T-helper 9 cell (primary cell): ENCODE measurements around the gene TNFSF13.

ENCODE experiments used
- DNase-seq: peaks from one replicate; pipeline ENCODE4 v3.0.0-alpha.2; 2020
- total RNA-seq, 2 donors: gene quantifications; one replicate each; lab custom pipeline; 2026; lab: John Stamatoyannopoulos, UW

Gene TNFSF13, protein sequence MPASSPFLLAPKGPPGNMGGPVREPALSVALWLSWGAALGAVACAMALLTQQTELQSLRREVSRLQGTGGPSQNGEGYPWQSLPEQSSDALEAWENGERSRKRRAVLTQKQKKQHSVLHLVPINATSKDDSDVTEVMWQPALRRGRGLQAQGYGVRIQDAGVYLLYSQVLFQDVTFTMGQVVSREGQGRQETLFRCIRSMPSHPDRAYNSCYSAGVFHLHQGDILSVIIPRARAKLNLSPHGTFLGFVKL
- total RNA-seq, result 0.48 to 1.3 reads per million in 2 donors

DNA sequence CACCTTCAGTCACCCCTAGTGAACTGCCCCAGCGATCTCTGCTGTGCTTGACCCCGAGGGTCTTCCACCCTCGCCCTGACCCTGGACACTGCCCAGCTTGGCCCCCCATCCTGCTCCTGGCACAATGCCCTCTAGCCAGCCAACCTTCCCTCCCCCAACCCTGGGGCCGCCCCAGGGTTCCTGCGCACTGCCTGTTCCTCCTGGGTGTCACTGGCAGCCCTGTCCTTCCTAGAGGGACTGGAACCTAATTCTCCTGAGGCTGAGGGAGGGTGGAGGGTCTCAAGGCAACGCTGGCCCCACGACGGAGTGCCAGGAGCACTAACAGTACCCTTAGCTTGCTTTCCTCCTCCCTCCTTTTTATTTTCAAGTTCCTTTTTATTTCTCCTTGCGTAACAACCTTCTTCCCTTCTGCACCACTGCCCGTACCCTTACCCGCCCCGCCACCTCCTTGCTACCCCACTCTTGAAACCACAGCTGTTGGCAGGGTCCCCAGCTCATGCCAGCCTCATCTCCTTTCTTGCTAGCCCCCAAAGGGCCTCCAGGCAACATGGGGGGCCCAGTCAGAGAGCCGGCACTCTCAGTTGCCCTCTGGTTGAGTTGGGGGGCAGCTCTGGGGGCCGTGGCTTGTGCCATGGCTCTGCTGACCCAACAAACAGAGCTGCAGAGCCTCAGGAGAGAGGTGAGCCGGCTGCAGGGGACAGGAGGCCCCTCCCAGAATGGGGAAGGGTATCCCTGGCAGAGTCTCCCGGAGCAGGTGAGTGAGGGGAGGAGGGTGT lies at the start of gene TNFSF13:
Gene TNFSF13 (plus strand): TSS at position 207 of the 776 bp plus-strand sequence. CDS start 290 bp downstream, at position 497.
- no peak for DNase-seq

DNA sequence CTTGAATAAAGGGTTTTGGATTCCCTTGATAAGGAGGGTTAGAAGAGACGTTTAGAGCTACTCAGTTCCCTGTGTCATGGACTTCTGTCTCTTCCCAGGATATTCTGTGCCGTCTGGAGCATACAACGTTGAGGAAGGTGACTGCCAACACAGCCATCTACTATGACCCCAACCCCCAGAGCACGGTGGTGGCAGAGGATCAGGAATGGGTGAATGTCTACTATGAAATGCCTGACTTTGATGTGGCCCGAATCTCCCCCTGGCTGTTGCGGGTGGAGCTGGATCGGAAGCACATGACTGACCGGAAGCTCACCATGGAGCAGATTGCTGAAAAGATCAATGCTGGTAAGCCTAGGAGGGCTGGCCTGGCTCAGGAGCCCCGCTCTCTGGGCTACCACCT lies 49.7 kb upstream of the TNFSF13 start:
- DNase-seq, result no peak

DNA sequence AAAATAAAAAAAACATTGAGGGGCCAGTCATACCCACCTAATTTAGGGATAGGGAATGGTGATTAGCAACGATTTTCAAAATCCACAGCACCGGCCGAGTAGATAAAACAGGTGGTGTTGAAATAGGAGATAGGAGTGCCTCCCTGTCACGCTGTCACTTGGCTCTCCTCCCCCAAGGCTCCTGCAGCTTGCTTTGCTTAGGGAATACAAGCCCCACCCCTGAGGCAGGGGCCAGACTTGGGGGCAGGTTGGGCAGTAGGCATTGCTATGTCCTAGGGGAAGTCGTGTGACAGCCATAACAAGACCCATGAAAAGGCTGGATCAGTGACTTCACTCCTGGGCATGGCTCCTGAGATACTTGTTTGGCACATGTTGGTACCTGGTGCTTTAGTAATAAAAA lies 48.6 kb upstream of the TNFSF13 start:
- no peak for DNase-seq

DNA sequence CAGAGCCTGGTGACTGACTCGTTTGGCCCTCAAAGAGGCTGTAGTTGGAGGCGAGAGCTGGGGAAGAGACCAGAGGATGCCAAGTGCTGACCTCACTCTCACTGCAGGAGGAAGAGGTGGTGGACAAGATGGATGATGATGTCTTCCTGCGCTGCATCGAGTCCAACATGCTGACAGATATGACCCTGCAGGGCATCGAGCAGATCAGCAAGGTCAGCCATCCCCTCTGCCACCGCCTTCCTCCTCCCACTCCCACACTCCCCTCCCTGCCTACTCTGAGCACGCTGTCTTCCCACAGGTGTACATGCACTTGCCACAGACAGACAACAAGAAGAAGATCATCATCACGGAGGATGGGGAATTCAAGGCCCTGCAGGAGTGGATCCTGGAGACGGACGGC lies 47.4 kb upstream of the TNFSF13 start:
- no peak for DNase-seq

DNA sequence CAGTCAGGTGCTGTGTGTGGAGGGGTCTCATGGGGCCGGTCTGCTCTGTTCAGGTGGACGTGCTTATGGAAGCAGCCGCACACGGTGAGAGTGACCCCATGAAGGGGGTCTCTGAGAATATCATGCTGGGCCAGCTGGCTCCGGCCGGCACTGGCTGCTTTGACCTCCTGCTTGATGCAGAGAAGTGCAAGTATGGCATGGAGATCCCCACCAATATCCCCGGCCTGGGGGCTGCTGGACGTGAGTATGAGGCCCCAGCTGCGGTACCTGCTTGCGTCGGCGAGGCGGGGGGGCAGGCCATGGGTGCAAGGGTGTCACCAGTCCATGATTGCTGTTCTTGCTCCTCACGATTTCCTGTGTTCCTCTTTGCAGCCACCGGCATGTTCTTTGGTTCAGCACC lies 46.4 kb upstream of the TNFSF13 start:
- no peak for DNase-seq

DNA sequence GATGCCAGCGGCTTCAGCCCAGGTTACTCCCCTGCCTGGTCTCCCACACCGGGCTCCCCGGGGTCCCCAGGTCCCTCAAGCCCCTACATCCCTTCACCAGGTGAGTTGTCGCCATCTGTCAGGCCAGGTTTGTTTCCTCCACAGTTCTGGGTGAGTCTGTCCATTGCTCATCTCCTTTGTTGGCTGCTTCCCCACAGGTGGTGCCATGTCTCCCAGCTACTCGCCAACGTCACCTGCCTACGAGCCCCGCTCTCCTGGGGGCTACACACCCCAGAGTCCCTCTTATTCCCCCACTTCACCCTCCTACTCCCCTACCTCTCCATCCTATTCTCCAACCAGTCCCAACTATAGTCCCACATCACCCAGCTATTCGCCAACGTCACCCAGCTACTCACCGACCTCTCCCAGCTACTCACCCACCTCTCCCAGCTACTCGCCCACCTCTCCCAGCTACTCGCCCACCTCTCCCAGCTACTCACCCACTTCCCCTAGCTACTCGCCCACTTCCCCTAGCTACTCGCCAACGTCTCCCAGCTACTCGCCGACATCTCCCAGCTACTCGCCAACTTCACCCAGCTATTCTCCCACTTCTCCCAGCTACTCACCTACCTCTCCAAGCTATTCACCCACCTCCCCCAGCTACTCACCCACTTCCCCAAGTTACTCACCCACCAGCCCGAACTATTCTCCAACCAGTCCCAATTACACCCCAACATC lies 45.6 kb upstream of the TNFSF13 start:
- no peak for DNase-seq

DNA sequence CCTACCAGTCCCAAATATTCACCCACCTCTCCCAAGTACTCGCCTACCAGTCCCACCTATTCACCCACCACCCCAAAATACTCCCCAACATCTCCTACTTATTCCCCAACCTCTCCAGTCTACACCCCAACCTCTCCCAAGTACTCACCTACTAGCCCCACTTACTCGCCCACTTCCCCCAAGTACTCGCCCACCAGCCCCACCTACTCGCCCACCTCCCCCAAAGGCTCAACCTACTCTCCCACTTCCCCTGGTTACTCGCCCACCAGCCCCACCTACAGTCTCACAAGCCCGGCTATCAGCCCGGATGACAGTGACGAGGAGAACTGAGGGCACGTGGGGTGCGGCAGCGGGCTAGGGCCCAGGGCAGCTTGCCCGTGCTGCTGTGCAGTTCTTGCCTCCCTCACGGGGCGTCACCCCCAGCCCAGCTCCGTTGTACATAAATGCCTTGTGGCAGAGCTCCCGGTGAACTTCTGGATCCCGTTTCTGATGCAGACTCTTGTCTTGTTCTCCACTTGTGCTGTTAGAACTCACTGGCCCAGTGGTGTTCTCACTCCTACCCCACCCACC lies 44.6 kb upstream of the TNFSF13 start:
- no peak for DNase-seq

DNA sequence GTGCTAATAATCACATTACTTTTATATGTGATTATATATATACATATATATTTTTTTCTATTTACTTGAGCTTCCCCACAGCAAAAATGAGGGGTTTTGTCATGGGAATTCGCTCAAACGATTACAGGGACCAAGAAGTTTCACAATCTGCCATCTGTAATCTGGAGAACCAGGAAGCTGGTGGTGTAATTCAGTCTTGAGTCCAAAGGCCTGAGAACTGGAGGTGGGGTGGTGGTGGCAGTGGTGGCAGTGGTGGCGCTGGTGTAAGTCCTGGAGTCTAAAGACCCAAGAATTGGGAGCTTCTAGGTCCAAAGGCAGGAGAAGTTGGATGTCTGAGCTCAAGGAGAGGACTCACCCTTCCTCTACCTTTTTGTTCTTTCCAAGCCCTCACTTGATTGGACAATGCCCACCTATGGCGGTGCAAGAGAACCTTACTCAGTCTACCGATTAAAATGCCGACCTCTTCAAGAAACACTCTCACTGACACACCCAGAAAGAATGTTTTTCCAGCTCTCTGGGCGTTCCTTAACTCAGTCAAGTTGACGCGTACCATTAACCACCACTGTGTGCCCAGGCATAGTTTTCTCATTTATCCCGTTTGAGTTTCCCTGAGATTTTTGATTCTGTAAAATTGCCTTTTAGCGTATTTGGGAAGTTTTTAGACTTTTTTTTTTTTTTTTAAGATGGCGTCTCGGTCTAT lies 42.5 kb upstream of the TNFSF13 start:
- DNase-seq, result no peak

DNA sequence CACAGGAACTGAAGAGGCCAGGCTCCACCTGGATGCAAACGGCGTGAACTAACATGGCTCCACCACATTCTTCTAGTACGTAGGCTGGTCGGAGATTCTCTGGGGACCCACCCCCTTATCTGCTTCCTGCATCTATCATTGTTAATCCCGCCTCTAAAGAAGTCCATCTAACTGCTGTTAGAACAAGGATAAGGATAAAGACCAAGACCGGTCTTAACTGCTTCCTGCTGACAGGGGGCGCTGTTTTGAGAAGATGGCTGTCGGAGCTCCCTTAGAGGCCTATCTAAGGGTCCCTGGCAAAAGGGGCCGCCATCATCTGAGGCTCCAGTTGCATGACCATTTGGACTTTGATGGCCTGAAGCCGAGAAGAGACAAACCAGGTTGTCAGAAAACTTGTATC lies 35.5 kb upstream of the TNFSF13 start:
- peak; percentile 49 for DNase-seq

DNA sequence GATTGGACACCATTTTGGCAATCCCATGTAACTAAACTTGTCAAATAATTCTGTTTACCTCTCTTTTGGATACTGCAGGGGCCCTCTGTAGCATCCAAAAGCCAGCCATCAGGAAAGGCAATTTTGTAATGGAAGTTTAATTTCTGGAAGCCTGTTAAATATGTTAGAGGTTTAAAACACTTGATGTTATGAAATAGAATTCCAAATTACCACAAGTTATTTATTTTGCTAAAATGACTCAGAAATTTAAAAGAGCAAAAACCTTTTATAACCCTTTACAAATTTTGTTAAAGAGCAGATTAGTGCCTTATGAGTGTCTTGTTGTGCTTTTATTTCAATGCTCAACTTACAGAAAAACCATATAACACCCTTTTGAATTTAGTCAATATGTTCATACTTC lies 29.7 kb upstream of the TNFSF13 start:
- DNase-seq, result no peak

DNA sequence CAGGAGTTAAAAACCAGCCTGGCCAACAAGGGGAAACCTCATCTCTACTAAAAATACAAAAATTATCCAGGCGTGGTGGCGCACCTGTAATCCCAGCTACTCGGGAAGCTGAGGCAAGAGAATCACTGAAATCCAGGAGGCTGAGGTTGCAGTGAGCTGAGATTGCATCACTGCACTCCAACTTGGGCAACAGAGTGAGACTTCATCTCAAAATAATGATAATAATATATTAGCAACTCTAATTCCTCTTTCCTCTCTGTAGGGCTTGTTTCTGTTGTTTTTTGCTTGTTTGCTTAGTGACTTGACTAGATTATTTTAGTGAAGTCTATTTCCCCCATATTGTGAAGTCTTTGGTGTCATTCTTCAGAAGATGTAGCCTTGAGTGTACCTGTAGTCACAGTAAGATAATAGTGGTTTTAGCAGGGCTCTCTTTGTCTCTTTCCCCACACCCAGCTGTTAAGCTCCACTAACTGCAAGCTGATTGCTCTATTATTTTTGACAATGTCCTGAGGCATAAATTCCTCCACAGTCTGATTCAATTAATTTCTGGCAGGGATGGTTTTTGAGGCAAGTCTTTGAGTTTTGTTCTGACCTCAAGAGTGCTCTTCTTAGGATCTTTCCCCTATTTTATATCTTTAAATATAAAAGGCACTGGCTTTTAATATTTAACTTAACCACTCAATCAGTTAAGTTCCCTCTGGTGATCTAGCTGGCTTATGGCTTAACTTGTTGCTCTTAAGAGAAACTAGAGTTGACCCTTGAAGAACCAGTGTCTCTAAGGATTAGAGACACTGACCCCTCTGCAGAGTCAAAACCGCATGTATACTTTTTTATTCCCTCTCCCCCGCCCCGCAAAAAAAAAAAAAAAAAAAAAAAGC lies 28.3 kb upstream of the TNFSF13 start:
- DNase-seq, result no peak

DNA sequence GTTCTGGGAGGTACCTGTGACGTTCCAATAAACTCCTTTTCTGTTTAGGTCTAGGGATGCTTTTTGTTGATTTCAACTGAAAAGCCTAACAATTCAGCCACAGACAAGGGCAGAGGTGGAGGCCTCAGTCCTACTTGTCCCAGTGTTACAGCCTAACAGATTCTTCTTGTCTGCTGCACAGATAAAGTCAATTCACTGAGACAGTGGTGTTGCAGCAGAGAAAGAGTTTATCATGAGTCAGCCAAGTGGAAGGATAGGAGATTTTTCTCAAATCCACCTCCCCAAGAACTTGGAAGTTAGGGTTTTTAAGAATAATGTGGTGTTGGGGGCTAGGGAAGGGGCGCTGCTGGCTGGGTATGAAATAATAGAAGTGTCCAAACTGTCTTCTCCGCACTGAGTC lies 20.5 kb upstream of the TNFSF13 start:
- no peak for DNase-seq

DNA sequence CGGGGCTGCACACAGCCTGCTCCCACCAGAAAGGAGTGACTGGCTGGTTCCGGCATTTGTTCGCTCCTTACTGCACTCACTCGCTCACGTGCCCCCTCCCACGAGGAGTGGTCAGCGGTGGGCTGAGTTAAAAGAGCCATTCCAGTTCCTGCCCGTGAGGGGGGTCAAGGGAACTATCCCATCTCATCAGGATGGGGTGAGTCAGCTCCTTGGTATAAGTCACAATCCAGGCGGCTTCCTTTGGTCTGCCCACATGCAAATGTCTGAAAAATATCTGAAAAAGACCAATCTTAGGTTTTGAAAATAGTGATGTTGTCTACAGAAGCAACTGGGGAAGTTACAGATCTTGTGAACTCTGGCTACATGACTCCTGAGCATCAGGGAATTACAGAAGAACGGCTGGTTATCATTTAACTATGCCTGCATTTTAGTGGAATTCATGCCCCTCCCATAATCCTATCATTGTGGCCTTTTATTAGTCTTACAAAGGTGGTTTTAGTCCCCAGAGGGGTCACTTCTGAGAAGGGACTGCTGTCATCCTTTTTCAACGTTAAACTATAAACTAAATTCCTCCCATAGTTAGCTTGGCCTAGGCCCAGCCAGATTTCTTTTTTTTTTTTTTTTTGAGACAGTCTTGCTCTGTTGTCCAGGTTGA lies 19.5 kb upstream of the TNFSF13 start:
- no peak for DNase-seq

DNA sequence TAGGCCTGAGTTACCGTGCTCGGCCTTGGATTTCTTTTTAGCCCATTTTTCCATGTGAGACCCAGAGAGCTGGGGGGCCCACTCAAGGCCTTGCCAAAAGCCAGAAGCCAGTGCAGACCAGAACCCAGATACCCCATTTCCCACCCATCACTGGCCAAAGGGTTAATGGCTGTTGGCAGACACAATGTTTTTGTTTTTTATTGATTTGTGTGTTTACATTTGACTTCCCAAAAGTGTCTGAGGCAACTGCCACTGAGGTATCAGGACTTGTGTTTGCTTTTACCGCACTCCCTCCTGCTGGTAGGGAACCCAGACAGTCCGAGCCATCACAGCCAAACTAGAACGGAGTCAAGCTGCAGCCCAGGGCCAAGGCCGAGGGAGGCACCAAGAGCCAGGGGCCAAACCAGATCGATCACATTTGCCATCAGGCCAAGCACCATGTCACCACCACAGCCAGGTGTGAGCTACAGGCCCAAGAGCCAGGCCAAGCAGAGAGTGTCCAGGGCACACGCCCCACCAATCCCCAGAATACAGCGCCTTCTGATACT lies 17.4 kb upstream of the TNFSF13 start:
- DNase-seq, result no peak

DNA sequence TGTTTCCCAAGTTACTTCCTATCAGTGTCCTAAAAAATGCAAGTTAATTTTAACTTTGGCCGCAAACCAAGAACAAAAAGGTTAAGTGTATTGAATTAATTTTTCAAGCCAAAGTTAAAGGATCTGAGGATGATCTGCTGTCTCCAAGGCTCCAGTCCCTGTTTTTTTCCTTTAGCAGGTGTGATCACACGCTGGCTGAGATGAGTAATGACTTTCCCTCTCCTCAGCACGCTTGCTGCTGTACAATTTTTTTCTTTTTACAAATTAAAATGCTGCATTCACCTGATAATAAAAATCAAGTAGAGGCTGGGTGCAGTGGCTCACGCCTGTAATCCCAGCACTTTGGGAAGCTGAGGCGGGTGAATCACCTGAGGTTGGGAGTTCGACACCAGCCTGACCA lies 13.6 kb upstream of the TNFSF13 start:
- DNase-seq, result no peak

DNA sequence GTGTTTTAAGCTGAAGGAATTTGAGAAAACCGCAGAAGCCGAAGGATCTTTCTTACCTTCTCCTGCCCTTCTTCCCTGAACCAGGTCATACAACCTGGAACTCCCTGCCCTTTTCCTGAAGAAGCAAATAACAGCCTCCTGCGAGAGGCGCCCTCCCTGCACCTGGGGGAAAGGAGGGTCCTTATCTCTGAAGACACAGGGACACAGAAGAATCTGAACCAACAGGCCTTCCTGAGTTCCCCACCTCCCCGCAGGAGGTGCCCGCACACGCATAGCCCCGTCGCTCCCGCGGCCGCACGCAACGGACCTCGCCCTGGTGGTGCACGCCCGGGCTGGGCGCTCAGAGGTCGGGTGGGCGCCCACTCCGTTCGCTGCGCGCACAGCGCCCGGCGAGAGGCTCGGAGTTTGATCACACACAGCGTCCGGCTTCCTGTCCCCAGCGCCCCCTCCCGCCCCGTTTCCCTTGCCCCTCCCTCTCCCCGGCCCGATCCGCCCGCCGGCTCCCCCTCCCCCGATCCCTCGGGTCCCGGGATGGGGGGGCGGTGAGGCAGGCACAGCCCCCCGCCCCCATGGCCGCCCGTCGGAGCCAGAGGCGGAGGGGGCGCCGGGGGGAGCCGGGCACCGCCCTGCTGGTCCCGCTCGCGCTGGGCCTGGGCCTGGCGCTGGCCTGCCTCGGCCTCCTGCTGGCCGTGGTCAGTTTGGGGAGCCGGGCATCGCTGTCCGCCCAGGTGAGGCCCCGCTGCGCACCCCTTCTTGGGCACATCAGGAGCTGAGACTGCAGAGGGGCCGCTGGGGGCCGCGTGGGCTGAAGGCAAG lies 9.8 kb upstream of the TNFSF13 start, which contains the start of gene TNFSF12:
Gene TNFSF12 (plus strand): TSS at position 474 of the 816 bp plus-strand sequence. CDS start 96 bp downstream, at position 570.
- peak; percentile 53 for DNase-seq

DNA sequence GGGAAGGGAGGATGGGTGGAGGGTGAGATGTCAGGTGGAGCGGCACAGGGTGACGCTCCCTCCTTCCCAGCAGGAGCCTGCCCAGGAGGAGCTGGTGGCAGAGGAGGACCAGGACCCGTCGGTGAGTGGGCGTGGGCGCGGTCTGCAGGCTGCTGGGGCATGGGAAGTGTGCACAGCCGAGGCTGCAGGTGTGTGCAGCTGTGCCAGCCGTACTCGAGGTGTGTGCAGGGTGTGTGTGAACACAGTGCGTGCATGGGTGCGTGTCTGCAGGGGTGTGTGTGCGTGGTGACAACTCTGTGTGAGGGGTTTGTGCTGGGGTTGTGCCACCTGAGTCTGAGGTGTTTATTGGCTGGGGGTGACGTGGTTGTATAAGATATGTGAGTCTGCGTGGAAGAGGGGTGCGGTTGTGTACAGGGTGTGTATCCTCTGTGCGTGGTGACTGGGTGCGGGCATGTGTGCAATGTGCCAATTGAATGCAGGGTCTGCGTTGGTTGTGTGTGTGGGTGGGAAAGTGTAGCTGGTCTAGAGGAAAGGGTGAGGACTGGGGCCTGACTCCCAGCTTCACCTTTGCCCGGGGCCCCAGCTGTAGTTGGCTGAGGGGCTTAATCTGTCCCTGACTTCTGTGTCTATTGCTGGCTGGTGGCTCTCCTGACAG lies 9.0 kb upstream of the TNFSF13 start:
- DNase-seq, result peak; percentile 16

DNA sequence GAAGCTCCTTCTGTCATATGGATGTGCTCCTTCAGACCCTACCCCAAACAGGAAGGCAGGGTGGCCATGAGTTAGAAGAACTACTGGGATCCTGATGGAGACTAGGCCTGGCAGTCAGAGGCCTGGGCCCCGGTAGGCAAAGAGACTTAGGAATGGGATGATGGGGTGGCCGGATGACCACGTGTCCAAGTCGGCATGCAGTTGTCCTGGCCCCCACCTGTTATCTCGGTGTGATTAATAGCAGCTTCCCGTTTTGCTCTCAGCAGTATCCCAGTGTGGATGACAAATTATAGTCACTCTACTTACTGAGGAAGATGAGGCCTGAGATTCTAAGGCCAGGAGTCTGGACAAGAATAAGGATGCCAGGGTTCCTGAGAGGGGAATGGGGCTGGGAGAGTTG lies 8.2 kb upstream of the TNFSF13 start:
- DNase-seq, result no peak

DNA sequence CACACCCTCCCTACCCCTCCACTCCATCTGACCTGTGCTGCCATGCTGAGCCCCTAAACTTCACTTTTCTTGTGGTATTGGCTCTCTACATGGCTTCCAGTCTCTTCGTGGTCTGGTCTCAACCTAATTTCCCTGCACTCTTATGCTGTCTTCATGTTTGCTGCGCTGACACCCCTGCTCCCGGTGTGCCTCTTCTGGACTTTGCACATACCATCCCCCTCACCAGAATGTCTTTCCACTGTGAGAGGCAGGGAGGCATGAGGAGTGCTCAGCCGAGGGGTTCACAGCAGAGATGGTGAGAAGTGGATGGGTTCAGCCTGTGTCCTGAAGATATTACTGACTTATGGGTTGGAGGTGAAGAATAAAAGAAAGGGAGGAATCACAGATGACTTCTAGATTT lies 7.2 kb upstream of the TNFSF13 start:
- no peak for DNase-seq
